Kidney (tissue), 14 donors: ENCODE data around the gene TMEM151A. TPM values are rescaled to one million over a fixed set of nuclear protein-coding genes. Genes with fewer than 3 reads are reported as not detected.

Experiments
- DNase-seq, 5 donors: peaks; one replicate each; pipeline ENCODE4 v3.0.0-alpha.2; 2013 to 2020
- FAIRE-seq: peaks from 2 replicates; lab custom pipeline; 2012; peaks lifted over from hg19 to GRCh38; lab: Jason Lieb, UNC
- H3K27ac ChIP-seq, 2 donors: one replicate each; pipeline ENCODE4 v1.7.0; 2013; ENCODE audit warnings: low read depth in 2 of 2, low read length in 2 of 2, inconsistent platforms in 1 of 2
- H3K27me3 ChIP-seq: one replicate; pipeline ENCODE4 v1.7.1; 2013; ENCODE audit warnings: low read length, inconsistent platforms; ENCODE audit not compliant: control insufficient read depth, insufficient read depth
- H3K36me3 ChIP-seq, 3 donors: one replicate each; pipeline versions ENCODE4 v1.7.0 to v1.7.1; 2013; ENCODE audit warnings: low read length in 3 of 3, control low read depth in 1 of 3, inconsistent platforms in 1 of 3; ENCODE audit not compliant: insufficient read depth in 3 of 3, control insufficient read depth in 2 of 3
- H3K4me1 ChIP-seq, 3 donors: one replicate each; pipeline versions ENCODE4 v1.7.0 to v1.7.1; 2013; ENCODE audit warnings: low read length in 3 of 3, inconsistent platforms in 1 of 3, low read depth in 1 of 3; ENCODE audit not compliant: control insufficient read depth in 2 of 3, insufficient read depth in 2 of 3
- H3K4me3 ChIP-seq, 3 donors: one replicate each; pipeline versions ENCODE4 v1.7.0 to v1.8.1; 2013; ENCODE audit warnings: low read length in 3 of 3, control low read depth in 1 of 3, inconsistent platforms in 1 of 3
- H3K9ac ChIP-seq, 3 donors: one replicate each; pipeline versions ENCODE4 v1.7.0 to v1.7.1; 2013; ENCODE audit warnings: low read length in 3 of 3, control low read depth in 1 of 3, inconsistent platforms in 1 of 3
- H3K9me3 ChIP-seq, 3 donors: one replicate each; pipeline versions ENCODE4 v1.7.0 to v1.7.1; 2013; ENCODE audit warnings: low read length in 3 of 3, control low read depth in 1 of 3, inconsistent platforms in 1 of 3; ENCODE audit not compliant: control insufficient read depth in 2 of 3, insufficient read depth in 1 of 3
- intact Hi-C: fragments of 100-400 bp; cut with DNase I; formaldehyde crosslinking; loops from one replicate; pipeline ENCODE4 v1.11.1; 2022
- polyA plus RNA-seq: library from polyadenylated mRNA; stranded (reverse); fragments of 350-450 nt; fragmentation: Illumina TruSeq; extraction: RNeasy Lipid Tissue Mini Kit (QIAGEN cat#74804); gene quantifications from one replicate; pipeline ENCODE4 v1.2.3, GENCODE V29; 2014; ENCODE audit warnings: low read depth, low replicate concordance; ENCODE audit not compliant: insufficient read depth
- total RNA-seq: library from RNA; stranded (reverse); fragmentation: NEBNext Ultra II Directional; extraction: Animal tissue kit (Norgen Biotek cat#: 25700); gene quantifications from one replicate; pipeline ENCODE4 v1.2.1, GENCODE V29; 2021
- TF ChIP-seq, protein P1 (sequence below): IDR thresholded peaks from 3 replicates; pipeline ENCODE4 v1.5.1; 2012; ENCODE audit warnings: mild to moderate bottlenecking, moderate library complexity, borderline replicate concordance; ENCODE audit not compliant: insufficient read depth; ENCODE audit errors: extremely low read depth
- donor health status: control.
- donor health status: control.
- donor health status: control.
- donor health status: control.
- donor health status: control.
- donor health status: DM: yes; HTN: yes; CAD: no.
- donor health status: Normal renal cell carcinoma (clear cell type).

Gene TMEM151A
- total and polyA plus RNA-seq, 2 donors from 2014 or later, result 0.19 TPM; not detected in 1

DNA sequence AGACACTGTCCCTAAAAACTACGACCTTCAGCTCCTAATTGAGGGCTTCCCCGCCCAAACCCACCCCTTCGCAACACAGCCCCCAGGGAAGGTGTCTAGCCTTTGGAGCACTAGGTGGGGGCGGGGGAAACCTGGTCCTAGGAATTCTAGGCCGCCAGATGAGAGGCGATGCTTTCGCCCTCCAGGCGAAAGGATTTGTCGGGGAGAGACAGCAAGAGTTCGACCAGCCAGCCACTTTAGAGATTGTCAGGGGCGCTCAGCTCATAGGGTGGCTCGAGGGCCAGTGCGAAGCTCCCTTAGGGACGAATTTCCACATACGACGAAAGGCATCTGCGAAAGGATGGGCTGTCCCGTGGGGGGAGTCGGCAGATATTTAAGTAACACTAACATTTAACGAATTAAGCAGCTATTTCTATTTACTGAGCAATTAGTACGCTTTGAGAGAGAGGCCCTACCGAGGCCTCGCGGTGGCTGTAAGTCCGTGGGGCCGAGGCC is 19.8 kb downstream of the TMEM151A start:
- TF ChIP-seq, protein P1, sequence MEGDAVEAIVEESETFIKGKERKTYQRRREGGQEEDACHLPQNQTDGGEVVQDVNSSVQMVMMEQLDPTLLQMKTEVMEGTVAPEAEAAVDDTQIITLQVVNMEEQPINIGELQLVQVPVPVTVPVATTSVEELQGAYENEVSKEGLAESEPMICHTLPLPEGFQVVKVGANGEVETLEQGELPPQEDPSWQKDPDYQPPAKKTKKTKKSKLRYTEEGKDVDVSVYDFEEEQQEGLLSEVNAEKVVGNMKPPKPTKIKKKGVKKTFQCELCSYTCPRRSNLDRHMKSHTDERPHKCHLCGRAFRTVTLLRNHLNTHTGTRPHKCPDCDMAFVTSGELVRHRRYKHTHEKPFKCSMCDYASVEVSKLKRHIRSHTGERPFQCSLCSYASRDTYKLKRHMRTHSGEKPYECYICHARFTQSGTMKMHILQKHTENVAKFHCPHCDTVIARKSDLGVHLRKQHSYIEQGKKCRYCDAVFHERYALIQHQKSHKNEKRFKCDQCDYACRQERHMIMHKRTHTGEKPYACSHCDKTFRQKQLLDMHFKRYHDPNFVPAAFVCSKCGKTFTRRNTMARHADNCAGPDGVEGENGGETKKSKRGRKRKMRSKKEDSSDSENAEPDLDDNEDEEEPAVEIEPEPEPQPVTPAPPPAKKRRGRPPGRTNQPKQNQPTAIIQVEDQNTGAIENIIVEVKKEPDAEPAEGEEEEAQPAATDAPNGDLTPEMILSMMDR, result peak; percentile 91
- H3K27me3 ChIP-seq, result no peaks in the 10 kb centered on the region
- peak overlapping the region in 2 of 3 donors; percentile 59 to 82 for H3K4me3 ChIP-seq
- no peak for FAIRE-seq
- peak in 1 of 5 donors; percentile 67 for DNase-seq
- no peaks in the 10 kb centered on the region for H3K36me3 ChIP-seq
- H3K9ac ChIP-seq, result peak overlapping the region in 2 of 3 donors; percentile 44 to 49
- H3K9me3 ChIP-seq, result no peaks in the 10 kb centered on the region
- H3K4me1 ChIP-seq, result peaks cover 0 to 3% (median 0%) of the 10 kb centered on the region in 3 donors
- intact Hi-C loops, result no loop called here
- H3K27ac ChIP-seq, result peak overlapping the region; percentile 85 to 92

- intact Hi-C loops, result no loop called here
- TF ChIP-seq, protein P1, result no peak
- Histone ChIP-seq H3K9me3 (no peaks in the 10 kb centered on the region), H3K27me3 (no peaks in the 10 kb centered on the region), H3K36me3 (no peaks in the 10 kb centered on the region), H3K27ac (peak overlapping the region; percentile 85 to 92), H3K9ac (peak overlapping the region; percentile 44 to 63 (median 49)), H3K4me1 (peaks cover 0 to 3% (median 0%) of the 10 kb centered on the region in 3 donors), H3K4me3 (peak overlapping the region; percentile 59 to 82 (median 71))
- DNase-seq (peak in 4 of 5 donors; percentile 94 to 97 (median 96)), FAIRE-seq (no peak)
Observed at GRCh38 chr11:66311965-66312548, 20.4 kb downstream of the TMEM151A start.

DNA sequence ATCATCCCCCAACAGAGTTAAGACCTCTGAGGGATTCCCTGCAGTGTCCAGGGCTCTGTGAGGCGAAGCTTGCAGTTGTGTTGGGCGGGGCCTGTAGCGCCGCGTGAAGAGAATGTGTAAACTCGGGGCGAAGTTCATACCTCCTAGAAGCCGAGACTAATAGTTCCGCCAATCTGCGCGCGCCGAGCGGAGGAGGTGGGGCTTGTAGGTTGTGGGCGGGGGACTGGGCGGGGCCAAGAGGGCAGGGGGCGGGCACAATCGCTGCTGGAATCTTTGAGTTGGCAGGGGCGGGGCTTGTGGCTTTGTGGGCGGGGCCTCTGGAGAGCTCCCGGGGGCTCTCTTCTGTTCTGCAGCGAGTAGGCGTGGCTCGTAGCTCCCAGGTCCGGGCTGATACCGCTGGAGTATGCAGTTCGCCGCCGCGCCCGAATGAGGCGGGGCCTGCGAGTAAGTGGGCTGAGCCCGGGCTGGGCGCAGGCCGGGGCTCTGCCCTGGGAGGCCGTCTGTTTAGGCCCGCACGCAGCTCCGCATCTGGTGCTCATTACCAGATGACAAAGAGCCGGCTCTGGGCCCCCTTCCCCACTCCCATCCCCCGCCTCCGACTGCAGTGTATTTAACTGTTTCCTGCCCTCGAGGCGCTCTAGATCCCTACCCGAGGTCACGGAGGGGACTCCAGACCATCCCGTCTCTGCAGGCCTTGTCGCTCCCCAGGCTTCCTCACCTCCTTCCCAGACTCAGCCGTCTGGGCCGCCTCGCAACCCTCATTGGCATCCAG is 21.0 kb downstream of the TMEM151A start:
- intact Hi-C loops, result no loop called here
- peaks cover 0 to 7% (median 0%) of the 10 kb centered on the region in 3 donors for H3K4me1 ChIP-seq
- FAIRE-seq, result no peak

More for the DNA sequence above, 21.0 kb downstream of the TMEM151A start:
- Histone ChIP-seq H3K27me3 (no peaks in the 10 kb centered on the region), H3K27ac (peak overlapping the region; percentile 85 to 92), H3K9me3 (no peaks in the 10 kb centered on the region), H3K36me3 (no peaks in the 10 kb centered on the region), H3K9ac (peak overlapping the region in 2 of 3 donors; percentile 63 to 65), H3K4me3 (peak overlapping the region; percentile 59 to 82 (median 71))
- TF ChIP-seq, protein P1, result no peak
- DNase-seq, result peak; percentile 99 to 100 (median 99)
